ENCODE measurements around the gene JADE3. TPM values are rescaled to one million over a fixed set of nuclear protein-coding genes. Genes with fewer than 3 reads are reported as not detected.
"Not testable (repeated sequence)": the region's sequence is repeated elsewhere in the genome, so short reads cannot be mapped to it uniquely, and the experiment has no call there.

Gene JADE3
- total RNA-seq, 1 experiment from 2014 or later = 16.0 TPM

- no peaks in the 10 kb centered on the region for H3K27me3 ChIP-seq (ENCODE audit: control insufficient read depth, insufficient read depth, low read length)
- no peak for DNase-seq
- H3K36me3 ChIP-seq (replicated peaks; ENCODE audit: control insufficient read depth, insufficient read depth, low read length) = no peaks in the 10 kb centered on the region
- H3K4me3 ChIP-seq (ENCODE audit: insufficient read depth, low read depth, low read length) = no peak overlapping the region
These were observed 46.9 kb downstream of the JADE3 start for GRCh38 chrX:46959101-46959500.

GRCh38 chrX:46959985-46960700 lies 47.9 kb downstream of the JADE3 start:
- no peaks in the 10 kb centered on the region for H3K36me3 ChIP-seq (replicated peaks; ENCODE audit: control insufficient read depth, insufficient read depth, low read length)
- no peak for DNase-seq
- no peaks in the 10 kb centered on the region for H3K27me3 ChIP-seq (ENCODE audit: control insufficient read depth, insufficient read depth, low read length)
- no peak overlapping the region for H3K4me3 ChIP-seq (ENCODE audit: insufficient read depth, low read depth, low read length)

- H3K4me3 ChIP-seq (ENCODE audit: insufficient read depth, low read depth, low read length) = no peak overlapping the region
- H3K36me3 ChIP-seq (replicated peaks; ENCODE audit: control insufficient read depth, insufficient read depth, low read length) = no peaks in the 10 kb centered on the region
- DNase-seq = no peak
- H3K27me3 ChIP-seq (ENCODE audit: control insufficient read depth, insufficient read depth, low read length) = no peaks in the 10 kb centered on the region
These were observed 48.9 kb downstream of the JADE3 start for GRCh38 chrX:46961097-46961496.

- H3K27me3 ChIP-seq (ENCODE audit: control insufficient read depth, insufficient read depth, low read length) = no peaks in the 10 kb centered on the region
- no peak overlapping the region for H3K4me3 ChIP-seq (ENCODE audit: insufficient read depth, low read depth, low read length)
- H3K36me3 ChIP-seq (replicated peaks; ENCODE audit: control insufficient read depth, insufficient read depth, low read length) = no peaks in the 10 kb centered on the region
- DNase-seq = no peak
These were observed 49.5 kb downstream of the JADE3 start for GRCh38 chrX:46961574-46962283.

GRCh38 chrX:46965125-46965758 lies 53.0 kb downstream of the JADE3 start:
- H3K4me3 ChIP-seq (ENCODE audit: insufficient read depth, low read depth, low read length) = no peak overlapping the region
- H3K36me3 ChIP-seq (replicated peaks; ENCODE audit: control insufficient read depth, insufficient read depth, low read length) = no peaks in the 10 kb centered on the region
- DNase-seq = no peak
- H3K27me3 ChIP-seq (ENCODE audit: control insufficient read depth, insufficient read depth, low read length) = no peaks in the 10 kb centered on the region

GRCh38 chrX:46967547-46967946 lies 55.3 kb downstream of the JADE3 start:
- Histone ChIP-seq H3K27me3 (ENCODE audit: control insufficient read depth, insufficient read depth, low read length) (no peaks in the 10 kb centered on the region), H3K4me3 (ENCODE audit: insufficient read depth, low read depth, low read length) (no peak overlapping the region), H3K36me3 (replicated peaks; ENCODE audit: control insufficient read depth, insufficient read depth, low read length) (no peaks in the 10 kb centered on the region)
- no peak for DNase-seq

- not testable (repeated sequence) for H3K27me3 ChIP-seq (ENCODE audit: control insufficient read depth, insufficient read depth, low read length); DNase-seq
These were observed 64.8 kb downstream of the JADE3 start for GRCh38 chrX:46977046-46977445.

GRCh38 chrX:46978341-46979291 lies 66.4 kb downstream of the JADE3 start:
- Histone ChIP-seq H3K4me3 (ENCODE audit: insufficient read depth, low read depth, low read length) (no peak overlapping the region), H3K36me3 (replicated peaks; ENCODE audit: control insufficient read depth, insufficient read depth, low read length) (no peaks in the 10 kb centered on the region), H3K27me3 (ENCODE audit: control insufficient read depth, insufficient read depth, low read length) (no peaks in the 10 kb centered on the region)
- DNase-seq = peak; percentile 40

More at GRCh38 chrX:46977046-46977445, 64.8 kb downstream of the JADE3 start:
- not testable (repeated sequence) for H3K36me3 ChIP-seq (replicated peaks; ENCODE audit: control insufficient read depth, insufficient read depth, low read length); H3K4me3 ChIP-seq (ENCODE audit: insufficient read depth, low read depth, low read length)

- H3K4me3 ChIP-seq (ENCODE audit: insufficient read depth, low read depth, low read length) = no peak overlapping the region
- H3K36me3 ChIP-seq (replicated peaks; ENCODE audit: control insufficient read depth, insufficient read depth, low read length) = no peaks in the 10 kb centered on the region
- no peaks in the 10 kb centered on the region for H3K27me3 ChIP-seq (ENCODE audit: control insufficient read depth, insufficient read depth, low read length)
- no peak for DNase-seq
These were observed 72.5 kb downstream of the JADE3 start for GRCh38 chrX:46984705-46985104.

- DNase-seq = no peak
- Histone ChIP-seq H3K4me3 (ENCODE audit: insufficient read depth, low read depth, low read length) (no peak overlapping the region), H3K27me3 (ENCODE audit: control insufficient read depth, insufficient read depth, low read length) (no peaks in the 10 kb centered on the region), H3K36me3 (replicated peaks; ENCODE audit: control insufficient read depth, insufficient read depth, low read length) (no peaks in the 10 kb centered on the region)
These were observed 77.3 kb downstream of the JADE3 start for GRCh38 chrX:46989548-46989947.

GRCh38 chrX:46991664-46992063 lies 79.4 kb downstream of the JADE3 start:
- H3K36me3 ChIP-seq (replicated peaks; ENCODE audit: control insufficient read depth, insufficient read depth, low read length) = no peaks in the 10 kb centered on the region
- no peak overlapping the region for H3K4me3 ChIP-seq (ENCODE audit: insufficient read depth, low read depth, low read length)
- DNase-seq = peak; percentile 2
- H3K27me3 ChIP-seq (ENCODE audit: control insufficient read depth, insufficient read depth, low read length) = no peaks in the 10 kb centered on the region

GRCh38 chrX:46992070-46992469 lies 79.8 kb downstream of the JADE3 start:
- DNase-seq = peak; percentile 4
- Histone ChIP-seq H3K27me3 (ENCODE audit: control insufficient read depth, insufficient read depth, low read length) (no peaks in the 10 kb centered on the region), H3K4me3 (ENCODE audit: insufficient read depth, low read depth, low read length) (no peak overlapping the region), H3K36me3 (replicated peaks; ENCODE audit: control insufficient read depth, insufficient read depth, low read length) (no peaks in the 10 kb centered on the region)

GRCh38 chrX:46994096-46994495 lies 81.9 kb downstream of the JADE3 start:
- Histone ChIP-seq H3K4me3 (ENCODE audit: insufficient read depth, low read depth, low read length) (no peak overlapping the region), H3K36me3 (replicated peaks; ENCODE audit: control insufficient read depth, insufficient read depth, low read length) (no peaks in the 10 kb centered on the region), H3K27me3 (ENCODE audit: control insufficient read depth, insufficient read depth, low read length) (no peaks in the 10 kb centered on the region)
- DNase-seq = no peak

- DNase-seq = no peak
These were observed 99.9 kb downstream of the JADE3 start for GRCh38 chrX:47012131-47012530.

More at GRCh38 chrX:47012131-47012530, 99.9 kb downstream of the JADE3 start:
- H3K36me3 ChIP-seq (replicated peaks; ENCODE audit: control insufficient read depth, insufficient read depth, low read length) = no peaks in the 10 kb centered on the region
- H3K4me3 ChIP-seq (ENCODE audit: insufficient read depth, low read depth, low read length) = no peak overlapping the region
- no peaks in the 10 kb centered on the region for H3K27me3 ChIP-seq (ENCODE audit: control insufficient read depth, insufficient read depth, low read length)
